Neural cell (in vitro differentiated cells): ENCODE data around the gene KANSL3.

Experiments used
- CTCF ChIP-seq: fragments of 450-650 bp; IDR thresholded peaks from 2 replicates; pipeline ENCODE4 v1.5.1; 2014; ENCODE audit warnings: antibody characterized with exemption, mild to moderate bottlenecking, moderate library complexity; ENCODE audit not compliant: poor library complexity, severe bottlenecking
- EP300 ChIP-seq: fragments of 450-650 bp; conservative IDR thresholded peaks from 2 replicates; pipeline ENCODE4 v1.6.1; 2014; ENCODE audit warnings: antibody characterized with exemption, mild to moderate bottlenecking, moderate library complexity; ENCODE audit not compliant: poor library complexity, severe bottlenecking
- EZH2 ChIP-seq: fragments of 200-600, 300-800 bp; shearing (Covaris generic), sonication (generic); IDR thresholded peaks from 2 replicates; pipeline ENCODE4 v1.6.1; 2014; ENCODE audit warnings: antibody characterized with exemption, low read length, borderline replicate concordance, mild to moderate bottlenecking; ENCODE audit not compliant: insufficient read depth, poor library complexity, severe bottlenecking
- MXI1 ChIP-seq: fragments of 450-650 bp; conservative IDR thresholded peaks from 2 replicates; pipeline ENCODE4 v1.6.1; 2014; ENCODE audit warnings: antibody characterized with exemption, mild to moderate bottlenecking; ENCODE audit not compliant: poor library complexity, severe bottlenecking
- POLR2AphosphoS5 ChIP-seq: IDR thresholded peaks from 2 replicates; pipeline ENCODE4 v1.6.1; 2012
- RAD21 ChIP-seq: fragments of 450-650 bp; conservative IDR thresholded peaks from 2 replicates; pipeline ENCODE4 v1.6.1; 2014; ENCODE audit warnings: antibody characterized with exemption, mild to moderate bottlenecking, moderate library complexity
- REST ChIP-seq: IDR thresholded peaks from 2 replicates; pipeline ENCODE4 v1.6.1; 2012; ENCODE audit warnings: borderline replicate concordance
- SMC3 ChIP-seq: fragments of 450-650 bp; conservative IDR thresholded peaks from 2 replicates; pipeline ENCODE4 v1.6.1; 2014; ENCODE audit warnings: antibody characterized with exemption, mild to moderate bottlenecking, moderate library complexity; ENCODE audit not compliant: poor library complexity
- TAF1 ChIP-seq: IDR thresholded peaks from 2 replicates; pipeline ENCODE4 v1.6.1; 2012; ENCODE audit warnings: low read depth

- TF ChIP-seq CTCF (no peak), SMC3 (no peak), EP300 (no peak), TAF1 (no peak), POLR2AphosphoS5 (no peak), REST (no peak), EZH2 (no peak), RAD21 (no peak), MXI1 (no peak)
Measured at GRCh38 chr2:96549967-96550786, 87.9 kb downstream of the KANSL3 start.
